Transverse colon (tissue), 1 donor: ENCODE measurements around the gene STK10.

Experiments
- EP300 ChIP-seq: sonication (generic); formaldehyde crosslinking; IDR thresholded peaks from one replicate; pipeline ENCODE4 v1.6.1; 2017; ENCODE audit warnings: antibody characterized with exemption, low read depth
- POLR2A ChIP-seq: fragments of 450-650 bp; IDR thresholded peaks from one replicate; pipeline ENCODE4 v1.6.1; 2016; ENCODE audit warnings: antibody characterized with exemption, mild to moderate bottlenecking, moderate library complexity

GRCh38 chr5:172165465-172165864, 22.6 kb downstream of the STK10 start:
- TF ChIP-seq POLR2A (no peak), EP300 (no peak)
